Activated CD8-positive, alpha-beta T cell treated with anti-CD3 and anti-CD28 coated beads for 36 hours (primary cell): ENCODE results near the gene ERCC4. TPM values are rescaled to one million over a fixed set of nuclear protein-coding genes. Genes with fewer than 3 reads are reported as not detected.

ENCODE experiments used
- ATAC-seq: fragments of 200-7000 bp; cut with Tn5 transposase; one replicate; pipeline ENCODE4 v1.10.0; 2021; ENCODE audit warnings: mild to moderate bottlenecking, moderate library complexity
- CTCF ChIA-PET: fragments of 350-600 bp; sonication (Branson Sonifier 250); formaldehyde crosslinking; loops from one replicate; lab custom pipeline; 2021; ENCODE audit warnings: antibody characterized with exemption; lab: Charles Lee
- POLR2A ChIA-PET: fragments of 350-600 bp; sonication (Branson Sonifier 250); formaldehyde crosslinking; loops from one replicate; lab custom pipeline; 2021; ENCODE audit warnings: antibody characterized with exemption; lab: Charles Lee
- DNase-seq: peaks from one replicate; pipeline ENCODE4 v3.0.0-alpha.2; 2020
- H3K27ac Mint-ChIP-seq: one replicate; pipeline ENCODE4 v1.8.0; 2021; ENCODE audit warnings: mild to moderate bottlenecking, mixed read lengths
- H3K27me3 Mint-ChIP-seq: one replicate; pipeline ENCODE4 v1.8.0; 2021; ENCODE audit warnings: mixed read lengths
- H3K36me3 Mint-ChIP-seq: one replicate; pipeline ENCODE4 v1.8.0; 2021; ENCODE audit warnings: low read depth, mixed read lengths
- H3K4me1 Mint-ChIP-seq: one replicate; pipeline ENCODE4 v1.8.0; 2021; ENCODE audit warnings: low read depth, mixed read lengths
- H3K4me3 Mint-ChIP-seq: one replicate; pipeline ENCODE4 v1.8.0; 2021; ENCODE audit warnings: mild to moderate bottlenecking, moderate library complexity, mixed read lengths
- H3K9me3 Mint-ChIP-seq: one replicate; pipeline ENCODE4 v1.8.0; 2021; ENCODE audit warnings: mixed read lengths
- CTCF ChIP-seq: fragments of 200-600 bp; IDR thresholded peaks from one replicate; pipeline ENCODE4 v1.8.0; 2022; ENCODE audit warnings: antibody characterized with exemption, mild to moderate bottlenecking
- intact Hi-C: fragments of 100-400 bp; cut with micrococcal nuclease; formaldehyde crosslinking; loops from one replicate; pipeline ENCODE4 v1.10.0; 2022
- total RNA-seq, 2 experiments: library from RNA; stranded (reverse); gene quantifications; one replicate each; pipeline ENCODE4 v1.2.3, GENCODE V29; 2021

The ERCC4 gene
- total RNA-seq, 2 experiments from 2014 or later, result 6.2 to 13.3 TPM

- H3K27ac Mint-ChIP-seq, result no peak overlapping the region
- peaks cover 1% of the 10 kb centered on the region for H3K27me3 Mint-ChIP-seq
- CTCF ChIA-PET, result no interaction called here
- H3K4me1 Mint-ChIP-seq, result no peaks in the 10 kb centered on the region
- H3K9me3 Mint-ChIP-seq, result no peaks in the 10 kb centered on the region
- no peak overlapping the region for H3K4me3 Mint-ChIP-seq
- POLR2A ChIA-PET, result no interaction called here
- H3K36me3 Mint-ChIP-seq, result no peaks in the 10 kb centered on the region
- TF ChIP-seq CTCF, result no peak
- intact Hi-C loops, result no loop called here
- ATAC-seq (no peak), DNase-seq (no peak)
Observed at GRCh38 chr16:13988038-13988437, 68.1 kb downstream of the ERCC4 start.

GRCh38 chr16:13992322-13992721 is 72.4 kb downstream of the ERCC4 start:
- Mint-ChIP-seq H3K27ac (no peak overlapping the region), H3K27me3 (peaks cover 1% of the 10 kb centered on the region), H3K4me1 (no peaks in the 10 kb centered on the region), H3K36me3 (no peaks in the 10 kb centered on the region), H3K9me3 (no peaks in the 10 kb centered on the region), H3K4me3 (no peak overlapping the region)
- no peak for ATAC-seq
- no peak for TF ChIP-seq CTCF
- DNase-seq, result no peak
- ChIA-PET POLR2A (no interaction called here), CTCF (no interaction called here)
- intact Hi-C loops, result no loop called here

- POLR2A ChIA-PET, result no interaction called here
- CTCF ChIA-PET, result no interaction called here
- intact Hi-C loops, result no loop called here
Observed at GRCh38 chr16:13992976-13993375, 73.0 kb downstream of the ERCC4 start.

GRCh38 chr16:13994239-13995106 is 74.5 kb downstream of the ERCC4 start:
- peaks cover 4% of the 10 kb centered on the region for H3K4me1 Mint-ChIP-seq
- TF ChIP-seq CTCF, result no peak
- H3K36me3 Mint-ChIP-seq, result no peaks in the 10 kb centered on the region
- H3K27ac Mint-ChIP-seq, result no peak overlapping the region
- ATAC-seq (no peak), DNase-seq (no peak)
- peaks cover 1% of the 10 kb centered on the region for H3K27me3 Mint-ChIP-seq
- ChIA-PET POLR2A (no interaction called here), CTCF (no interaction called here)
- intact Hi-C loops, result no loop called here
- H3K9me3 Mint-ChIP-seq, result no peaks in the 10 kb centered on the region
- no peak overlapping the region for H3K4me3 Mint-ChIP-seq

More at GRCh38 chr16:13992976-13993375, 73.0 kb downstream of the ERCC4 start:
- Mint-ChIP-seq H3K9me3 (no peaks in the 10 kb centered on the region), H3K4me3 (no peak overlapping the region), H3K27me3 (peaks cover 1% of the 10 kb centered on the region), H3K4me1 (peaks cover 3% of the 10 kb centered on the region), H3K36me3 (no peaks in the 10 kb centered on the region), H3K27ac (no peak overlapping the region)
- no peak for TF ChIP-seq CTCF
- ATAC-seq, result no peak
- no peak for DNase-seq

GRCh38 chr16:13995194-13995593 is 75.2 kb downstream of the ERCC4 start:
- H3K9me3 Mint-ChIP-seq, result no peaks in the 10 kb centered on the region
- H3K36me3 Mint-ChIP-seq, result no peaks in the 10 kb centered on the region
- CTCF ChIA-PET, result no interaction called here
- intact Hi-C loops, result no loop called here
- DNase-seq, result no peak
- TF ChIP-seq CTCF, result no peak
- no peak for ATAC-seq
- H3K4me3 Mint-ChIP-seq, result no peak overlapping the region
- H3K27me3 Mint-ChIP-seq, result peaks cover 1% of the 10 kb centered on the region
- POLR2A ChIA-PET, result interaction anchor here (1.1 kb wide), 1 partner anchor 100 kb away, joined by 3 read pairs; no protein-coding TSS in a partner anchor
- no peak overlapping the region for H3K27ac Mint-ChIP-seq
- H3K4me1 Mint-ChIP-seq, result peaks cover 4% of the 10 kb centered on the region
